H9 (cell line): ENCODE data around the gene SLC2A3. TPM values are rescaled to one million over a fixed set of nuclear protein-coding genes. Genes with fewer than 3 reads are reported as not detected.
"Not testable (repeated sequence)": the region's sequence is repeated elsewhere in the genome, so short reads cannot be mapped to it uniquely, and the experiment has no call there.

Source experiments
- DNase-seq: peaks from one replicate; pipeline ENCODE4 v3.0.0-alpha.2; 2017
- H2AFZ ChIP-seq: one replicate; pipeline ENCODE4 v1.6.1; 2013; ENCODE audit warnings: mild to moderate bottlenecking, low read length, control low read depth, moderate library complexity
- H2AK5ac ChIP-seq: 2 replicates; pipeline ENCODE4 v1.6.1; 2013; ENCODE audit warnings: low read length, control low read depth, mixed read lengths; ENCODE audit not compliant: insufficient read length
- H2BK120ac ChIP-seq: one replicate; pipeline ENCODE4 v1.6.1; 2013; ENCODE audit warnings: low read depth, mild to moderate bottlenecking, low read length, control low read depth, inconsistent platforms; ENCODE audit not compliant: poor library complexity, severe bottlenecking
- H2BK12ac ChIP-seq: 2 replicates; pipeline ENCODE4 v1.6.1; 2013; ENCODE audit warnings: low read length, control low read depth, mixed read lengths, low read depth; ENCODE audit not compliant: insufficient read length
- H2BK15ac ChIP-seq: 2 replicates; pipeline ENCODE4 v1.6.1; 2013; ENCODE audit warnings: low read depth, low read length, control low read depth
- H2BK20ac ChIP-seq: one replicate; pipeline ENCODE4 v1.6.1; 2013; ENCODE audit warnings: low read depth, mild to moderate bottlenecking, low read length, control low read depth, inconsistent platforms; ENCODE audit not compliant: poor library complexity, severe bottlenecking
- H2BK5ac ChIP-seq: 2 replicates; pipeline ENCODE4 v1.6.1; 2013; ENCODE audit warnings: low read length, control low read depth, mixed read lengths; ENCODE audit not compliant: insufficient read length
- H3K14ac ChIP-seq: 2 replicates; pipeline ENCODE4 v1.6.1; 2013; ENCODE audit warnings: low read length, control low read depth; ENCODE audit not compliant: insufficient read depth
- H3K18ac ChIP-seq: 2 replicates; pipeline ENCODE4 v1.6.1; 2013; ENCODE audit warnings: low read depth, mild to moderate bottlenecking, mixed read lengths, low read length, control low read depth; ENCODE audit not compliant: insufficient read length
- H3K23ac ChIP-seq: 2 replicates; pipeline ENCODE4 v1.6.1; 2013; ENCODE audit warnings: low read length, control low read depth, mixed read lengths, low read depth; ENCODE audit not compliant: insufficient read length
- H3K23me2 ChIP-seq: 2 replicates; pipeline ENCODE4 v1.6.1; 2013; ENCODE audit warnings: low read depth, mild to moderate bottlenecking, mixed read lengths, low read length, control low read depth; ENCODE audit not compliant: insufficient read length, poor library complexity, severe bottlenecking
- H3K27ac ChIP-seq: 2 replicates; pipeline ENCODE4 v1.5.1; 2013; ENCODE audit warnings: low read length, control low read depth, mixed read lengths, low read depth; ENCODE audit not compliant: insufficient read length
- H3K27me3 ChIP-seq: 2 replicates; pipeline ENCODE4 v1.6.1; 2013; ENCODE audit warnings: low read length, control low read depth, inconsistent platforms; ENCODE audit not compliant: insufficient read depth
- H3K4ac ChIP-seq: 2 replicates; pipeline ENCODE4 v1.6.1; 2013; ENCODE audit warnings: low read depth, mild to moderate bottlenecking, control low read depth, inconsistent platforms, low read length, moderate library complexity
- H3K4me1 ChIP-seq: 2 replicates; pipeline ENCODE4 v1.6.1; 2013; ENCODE audit warnings: low read length, control low read depth, inconsistent platforms; ENCODE audit not compliant: insufficient read depth
- H3K4me2 ChIP-seq: 2 replicates; pipeline ENCODE4 v1.6.1; 2013; ENCODE audit warnings: low read length, control low read depth, mixed read lengths; ENCODE audit not compliant: insufficient read length, insufficient read depth
- H3K56ac ChIP-seq: 2 replicates; pipeline ENCODE4 v1.6.1; 2013; ENCODE audit warnings: low read depth, mild to moderate bottlenecking, mixed read lengths, low read length, control low read depth; ENCODE audit not compliant: insufficient read length
- H3K79me1 ChIP-seq: 2 replicates; pipeline ENCODE4 v1.6.1; 2013; ENCODE audit warnings: low read depth, mild to moderate bottlenecking, moderate library complexity, low read length, control low read depth, inconsistent platforms; ENCODE audit not compliant: insufficient read depth, poor library complexity, severe bottlenecking
- H3K79me2 ChIP-seq: 2 replicates; pipeline ENCODE4 v1.6.1; 2013; ENCODE audit warnings: low read length, control low read depth, inconsistent platforms; ENCODE audit not compliant: insufficient read depth
- H3K9ac ChIP-seq: 2 replicates; pipeline ENCODE4 v1.6.1; 2013; ENCODE audit warnings: low read length, control low read depth, mixed read lengths; ENCODE audit not compliant: insufficient read length; ENCODE audit errors: extremely low read depth
- H3K9me3 ChIP-seq: one replicate; pipeline ENCODE4 v1.6.1; 2013; ENCODE audit warnings: low read depth, low read length, inconsistent platforms; ENCODE audit not compliant: control insufficient read depth
- H3T11ph ChIP-seq: one replicate; pipeline ENCODE4 v1.6.1; 2013; ENCODE audit warnings: mild to moderate bottlenecking, low read length, control low read depth, inconsistent platforms
- H4K20me1 ChIP-seq: one replicate; pipeline ENCODE4 v1.6.1; 2013; ENCODE audit not compliant: control insufficient read depth, insufficient read length, insufficient read depth
- H4K5ac ChIP-seq: 2 replicates; pipeline ENCODE4 v1.6.1; 2013; ENCODE audit warnings: low read depth, mild to moderate bottlenecking, mixed read lengths, low read length, control low read depth; ENCODE audit not compliant: insufficient read length
- H4K8ac ChIP-seq: replicated peaks from 2 replicates; pipeline ENCODE4 v1.6.1; 2013; ENCODE audit warnings: low read length, control low read depth, mixed read lengths, low read depth; ENCODE audit not compliant: insufficient read length
- H4K91ac ChIP-seq: 2 replicates; pipeline ENCODE4 v1.6.1; 2013; ENCODE audit warnings: low read depth, mild to moderate bottlenecking, moderate library complexity, mixed read lengths, low read length, control low read depth; ENCODE audit not compliant: insufficient read length
- H3K27ac Mint-ChIP-seq, 3 experiments: 2 replicates in 2 of 3; 3 replicates in 1 of 3; pipeline ENCODE4 v1.8.0; 2020 to 2021; ENCODE audit warnings: mixed read lengths in 3 of 3, mild to moderate bottlenecking in 1 of 3, moderate library complexity in 1 of 3
- H3K27me3 Mint-ChIP-seq: 2 replicates; pipeline ENCODE4 v1.8.0; 2021; ENCODE audit warnings: low read depth, mild to moderate bottlenecking, moderate library complexity, mixed read lengths
- H3K36me3 Mint-ChIP-seq, 3 experiments: 2 replicates in 2 of 3; 3 replicates in 1 of 3; pipeline ENCODE4 v1.8.0; 2020 to 2021; ENCODE audit warnings: low read depth in 3 of 3, mixed read lengths in 3 of 3; ENCODE audit not compliant: insufficient read depth in 1 of 3
- H3K4me1 Mint-ChIP-seq, 2 experiments: 2 replicates each; pipeline ENCODE4 v1.8.0; 2020; ENCODE audit warnings: mixed read lengths in 2 of 2
- H3K4me3 Mint-ChIP-seq, 2 experiments: 2 replicates in 1 of 2; 3 replicates in 1 of 2; pipeline ENCODE4 v1.8.0; 2020 to 2021; ENCODE audit warnings: mild to moderate bottlenecking in 2 of 2, mixed read lengths in 2 of 2, moderate library complexity in 1 of 2
- H3K9me3 Mint-ChIP-seq, 2 experiments: 2 replicates in 1 of 2; 3 replicates in 1 of 2; pipeline ENCODE4 v1.8.0; 2020; ENCODE audit warnings: mild to moderate bottlenecking in 2 of 2, mixed read lengths in 2 of 2, moderate library complexity in 1 of 2
- WGBS: extraction: QIAGEN DNeasy Blood & Tissue Kit; methylation state at CpG from one replicate; pipeline ENCODE4 v1.1.7; 2013; ENCODE audit warnings: missing lambda C conversion rate, low lambda C conversion rate, mixed read lengths; ENCODE audit not compliant: insufficient read length; ENCODE audit errors: extremely low coverage; 5-methylcytosine and 5-hydroxymethylcytosine counted together
- total RNA-seq: library from RNA; stranded (reverse); gene quantifications from 2 replicates; pipeline ENCODE4 v1.2.1, GENCODE V29; 2021
- TF ChIP-seq, protein P1 (sequence below): fragments of 200-600 bp; sonication (generic); conservative IDR thresholded peaks from 3 replicates; pipeline ENCODE4 v1.8.0; 2021; ENCODE audit warnings: antibody characterized with exemption, mild to moderate bottlenecking

The SLC2A3 gene
- total RNA-seq, 1 experiment from 2014 or later, result 569 TPM

DNA sequence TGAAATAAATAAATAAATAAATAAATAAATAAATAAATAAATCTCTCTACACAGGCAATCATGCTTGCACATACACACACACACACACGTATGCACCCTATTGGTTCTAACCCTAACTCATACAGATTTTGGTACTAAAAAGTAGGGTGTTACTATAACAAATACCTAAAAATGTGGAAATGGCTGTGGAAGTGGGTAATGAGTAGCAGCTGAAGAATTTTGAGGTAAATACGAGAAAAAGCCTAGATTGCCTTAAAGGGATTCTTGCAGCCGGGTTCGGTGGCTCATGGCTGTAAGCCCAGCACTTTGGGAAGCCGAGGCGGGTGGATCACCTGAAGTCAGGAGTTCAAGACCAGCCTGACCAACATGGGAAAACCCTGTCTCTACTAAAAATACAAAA, 15.7 kb upstream of the SLC2A3 start:
- TF ChIP-seq, protein P1, sequence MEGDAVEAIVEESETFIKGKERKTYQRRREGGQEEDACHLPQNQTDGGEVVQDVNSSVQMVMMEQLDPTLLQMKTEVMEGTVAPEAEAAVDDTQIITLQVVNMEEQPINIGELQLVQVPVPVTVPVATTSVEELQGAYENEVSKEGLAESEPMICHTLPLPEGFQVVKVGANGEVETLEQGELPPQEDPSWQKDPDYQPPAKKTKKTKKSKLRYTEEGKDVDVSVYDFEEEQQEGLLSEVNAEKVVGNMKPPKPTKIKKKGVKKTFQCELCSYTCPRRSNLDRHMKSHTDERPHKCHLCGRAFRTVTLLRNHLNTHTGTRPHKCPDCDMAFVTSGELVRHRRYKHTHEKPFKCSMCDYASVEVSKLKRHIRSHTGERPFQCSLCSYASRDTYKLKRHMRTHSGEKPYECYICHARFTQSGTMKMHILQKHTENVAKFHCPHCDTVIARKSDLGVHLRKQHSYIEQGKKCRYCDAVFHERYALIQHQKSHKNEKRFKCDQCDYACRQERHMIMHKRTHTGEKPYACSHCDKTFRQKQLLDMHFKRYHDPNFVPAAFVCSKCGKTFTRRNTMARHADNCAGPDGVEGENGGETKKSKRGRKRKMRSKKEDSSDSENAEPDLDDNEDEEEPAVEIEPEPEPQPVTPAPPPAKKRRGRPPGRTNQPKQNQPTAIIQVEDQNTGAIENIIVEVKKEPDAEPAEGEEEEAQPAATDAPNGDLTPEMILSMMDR, result no peak
- H2BK20ac ChIP-seq, result no peak overlapping the region
- no peak overlapping the region for H3K27ac ChIP-seq
- no CpG with 5 or more reads among the region's 6 CpGs for WGBS
- no peak overlapping the region for H3K27ac Mint-ChIP-seq
- no peaks in the 10 kb centered on the region for H3K4me1 ChIP-seq
- no peak overlapping the region for H2BK5ac ChIP-seq
- H3K9me3 Mint-ChIP-seq, result no peaks in the 10 kb centered on the region
- no peak overlapping the region for H3T11ph ChIP-seq
- no peak overlapping the region for H3K4me3 Mint-ChIP-seq
- H2BK15ac ChIP-seq, result no peak overlapping the region
- no peak overlapping the region for H3K23ac ChIP-seq
- no peak overlapping the region for H2BK120ac ChIP-seq
- peaks cover 3 to 7% of the 10 kb centered on the region in 2 experiments; a peak in 3 of 4 replicates for H3K4me1 Mint-ChIP-seq
- no peaks in the 10 kb centered on the region for H3K27me3 ChIP-seq
- H3K79me1 ChIP-seq, result no peaks in the 10 kb centered on the region
- H3K36me3 Mint-ChIP-seq, result no peaks in the 10 kb centered on the region
- H3K23me2 ChIP-seq, result no peaks in the 10 kb centered on the region
- no peaks in the 10 kb centered on the region for H3K9me3 ChIP-seq
- H2AK5ac ChIP-seq, result no peak overlapping the region
- H3K4me2 ChIP-seq, result no peak overlapping the region
- no peak overlapping the region for H2AFZ ChIP-seq
- H4K8ac ChIP-seq, result no peak overlapping the region
- H3K27me3 Mint-ChIP-seq, result no peaks in the 10 kb centered on the region; the same call in 1 of the 2 replicates
- no peak overlapping the region for H3K18ac ChIP-seq
- H4K91ac ChIP-seq, result no peak overlapping the region
- no peaks in the 10 kb centered on the region for H4K20me1 ChIP-seq
- DNase-seq, result no peak
- H4K5ac ChIP-seq, result no peak overlapping the region
- no peak overlapping the region for H3K4ac ChIP-seq
- no peak overlapping the region for H3K56ac ChIP-seq
- no peak overlapping the region for H3K14ac ChIP-seq
- no peak overlapping the region for H2BK12ac ChIP-seq
- H3K79me2 ChIP-seq, result no peaks in the 10 kb centered on the region
- no peak overlapping the region for H3K9ac ChIP-seq

DNA sequence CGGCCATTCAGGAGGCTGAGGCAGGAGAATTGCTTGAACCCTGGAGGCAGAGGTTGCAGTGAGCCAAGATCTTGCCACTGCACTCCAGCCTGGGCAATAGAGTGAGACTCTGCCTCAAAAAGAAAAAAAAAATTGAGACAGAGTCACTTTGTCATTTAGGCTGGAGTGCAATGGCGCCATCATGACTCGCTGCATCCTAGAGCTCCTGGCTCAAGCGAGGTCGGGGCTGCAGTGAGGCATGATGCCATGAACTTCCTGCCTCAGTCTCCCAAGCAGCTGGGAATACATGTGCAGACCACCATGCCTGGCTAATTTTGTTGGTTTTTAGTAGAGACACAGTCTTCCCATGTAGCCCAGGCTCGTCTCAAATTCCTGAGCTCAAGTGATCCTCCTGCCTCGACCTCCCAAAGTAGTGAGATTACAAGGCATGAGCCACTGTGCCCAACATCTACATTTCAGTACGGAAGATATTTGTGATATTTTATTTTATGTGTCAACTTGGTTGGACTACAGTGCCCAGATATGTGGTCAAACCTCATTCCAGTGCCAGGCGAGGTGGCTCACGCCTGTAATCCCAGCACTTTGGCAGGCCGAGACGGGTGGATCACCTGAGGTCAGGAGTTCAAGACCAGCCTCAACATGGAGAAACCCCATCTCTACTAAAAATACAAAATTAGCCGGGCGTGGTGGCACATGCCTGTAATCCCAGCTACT, 14.4 kb upstream of the SLC2A3 start:
- H2BK15ac ChIP-seq, H3K79me1 ChIP-seq, H4K20me1 ChIP-seq, H2AFZ ChIP-seq, H3K9ac ChIP-seq, H3K9me3 ChIP-seq, H4K91ac ChIP-seq, H3K23me2 ChIP-seq, H3K4me1 Mint-ChIP-seq, H4K5ac ChIP-seq, H3K4me2 ChIP-seq, H3K23ac ChIP-seq, H2BK5ac ChIP-seq, H3K4ac ChIP-seq, H3K27me3 ChIP-seq, H3K27me3 Mint-ChIP-seq, H2AK5ac ChIP-seq, H3K9me3 Mint-ChIP-seq, H3K79me2 ChIP-seq, DNase-seq, H3K18ac ChIP-seq, H3K27ac ChIP-seq, H3T11ph ChIP-seq, H3K36me3 Mint-ChIP-seq, H3K4me1 ChIP-seq, H2BK20ac ChIP-seq, H2BK12ac ChIP-seq, H3K4me3 Mint-ChIP-seq, H3K14ac ChIP-seq, H2BK120ac ChIP-seq, H3K56ac ChIP-seq, H4K8ac ChIP-seq: not testable (repeated sequence)
- no CpG with 5 or more reads among the region's 14 CpGs for WGBS
- peak overlapping the region in 1 of 3 experiments; percentile 62; a peak in 1 of 7 replicates for H3K27ac Mint-ChIP-seq
